Measurements from ENCODE around the gene H6PD.
A peak's percentile ranks its signal among the peaks of the same experiment; 100 is the strongest.

The H6PD gene

DNA sequence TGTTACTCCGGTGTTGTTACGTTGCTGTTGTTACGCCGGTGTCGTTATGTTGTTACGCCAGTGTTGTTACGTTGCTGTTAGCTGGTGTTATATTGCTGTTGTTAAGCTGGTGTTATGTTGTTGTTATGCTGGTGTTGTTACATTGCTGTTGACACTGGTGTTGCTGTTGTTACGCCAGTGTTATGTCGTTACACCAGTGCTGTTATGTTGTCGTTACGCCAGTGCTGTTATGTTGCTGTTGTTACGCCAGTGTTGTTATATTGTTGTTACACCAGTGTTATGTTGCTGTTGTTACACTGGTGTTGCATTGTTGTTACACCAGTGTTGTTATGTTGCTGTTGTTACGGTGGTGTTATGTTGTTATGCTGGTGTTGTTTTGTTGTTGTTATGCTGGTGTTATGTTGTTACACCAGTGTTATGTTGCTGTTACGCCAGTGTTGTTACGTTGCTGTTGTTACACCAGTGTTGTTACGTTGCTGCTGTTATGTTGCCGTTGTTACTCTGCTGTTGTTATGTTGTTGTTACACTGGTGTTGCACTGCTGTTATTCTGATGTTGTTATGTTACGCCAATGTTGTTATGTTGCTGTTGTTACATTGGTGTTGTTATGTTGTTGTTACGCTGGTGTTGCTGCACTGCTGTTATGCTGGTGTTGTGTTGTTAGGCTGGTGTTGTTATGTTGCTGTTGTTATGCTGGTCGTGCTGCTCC lies 25.6 kb downstream of the H6PD start:
- no peak for DNase-seq

GRCh38 chr1:9261496-9261895 lies 26.9 kb downstream of the H6PD start:
- no peak for DNase-seq

DNA sequence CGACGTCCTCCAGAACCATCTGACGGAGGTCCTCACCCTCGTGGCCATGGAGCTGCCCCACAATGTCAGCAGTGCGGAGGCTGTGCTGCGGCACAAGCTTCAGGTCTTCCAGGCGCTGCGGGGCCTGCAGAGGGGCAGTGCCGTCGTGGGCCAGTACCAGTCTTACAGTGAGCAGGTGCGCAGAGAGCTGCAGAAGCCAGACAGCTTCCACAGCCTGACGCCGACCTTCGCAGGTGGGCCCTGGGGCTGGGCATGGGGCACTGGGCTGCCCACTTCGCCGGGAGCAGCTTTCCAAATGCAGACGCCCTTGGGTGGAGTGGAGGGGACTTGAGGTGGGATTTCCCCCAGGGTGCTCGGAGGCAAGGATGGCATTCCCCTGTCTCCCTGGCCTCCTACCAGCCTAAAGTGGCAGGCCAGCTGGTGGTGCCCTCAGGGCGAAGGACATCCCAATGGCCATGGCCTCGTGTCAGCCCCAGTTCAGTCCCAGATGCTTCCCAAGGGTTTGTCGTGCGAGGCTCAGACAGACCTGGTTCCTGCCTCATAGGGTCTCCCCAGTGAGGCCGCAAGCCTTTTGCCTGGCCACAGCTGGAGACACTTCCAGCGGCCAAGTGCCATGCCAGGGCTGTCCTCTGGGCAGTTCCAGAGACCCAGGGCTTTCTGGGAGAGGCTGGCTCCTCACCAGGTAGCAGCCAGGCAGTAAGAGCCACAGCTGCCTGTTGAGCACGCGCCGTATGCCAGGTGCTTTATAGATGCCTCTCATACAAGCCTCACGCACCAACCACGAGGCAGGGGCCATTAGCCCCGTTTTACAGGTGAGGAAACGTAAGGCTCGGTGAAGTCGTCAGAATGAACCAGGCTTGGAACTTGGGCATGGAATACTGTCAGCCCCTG lies 27.8 kb downstream of the H6PD start:
- DNase-seq = no peak

DNA sequence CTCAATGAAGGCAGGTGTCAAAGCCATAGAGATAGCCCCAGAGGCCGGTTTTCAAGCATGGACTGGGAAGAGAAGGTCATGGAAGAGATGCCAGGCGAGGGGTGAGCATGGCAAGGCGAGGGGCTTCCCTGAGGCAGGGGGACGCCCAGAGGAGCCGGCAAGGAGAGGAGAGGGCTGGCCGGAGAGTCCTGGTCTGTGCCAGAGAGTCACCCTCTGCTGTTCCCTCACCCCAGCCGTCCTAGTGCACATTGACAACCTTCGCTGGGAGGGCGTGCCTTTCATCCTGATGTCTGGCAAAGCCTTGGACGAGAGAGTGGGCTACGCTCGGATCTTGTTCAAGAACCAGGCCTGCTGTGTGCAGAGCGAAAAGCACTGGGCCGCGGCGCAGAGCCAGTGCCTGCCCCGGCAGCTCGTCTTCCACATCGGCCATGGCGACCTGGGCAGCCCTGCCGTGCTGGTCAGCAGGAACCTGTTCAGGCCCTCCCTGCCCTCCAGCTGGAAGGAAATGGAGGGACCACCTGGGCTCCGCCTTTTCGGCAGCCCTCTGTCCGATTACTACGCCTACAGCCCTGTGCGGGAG lies 28.8 kb downstream of the H6PD start:
- no peak for DNase-seq

GRCh38 chr1:9263984-9264872 lies 29.7 kb downstream of the H6PD start:
- DNase-seq = no peak

DNA sequence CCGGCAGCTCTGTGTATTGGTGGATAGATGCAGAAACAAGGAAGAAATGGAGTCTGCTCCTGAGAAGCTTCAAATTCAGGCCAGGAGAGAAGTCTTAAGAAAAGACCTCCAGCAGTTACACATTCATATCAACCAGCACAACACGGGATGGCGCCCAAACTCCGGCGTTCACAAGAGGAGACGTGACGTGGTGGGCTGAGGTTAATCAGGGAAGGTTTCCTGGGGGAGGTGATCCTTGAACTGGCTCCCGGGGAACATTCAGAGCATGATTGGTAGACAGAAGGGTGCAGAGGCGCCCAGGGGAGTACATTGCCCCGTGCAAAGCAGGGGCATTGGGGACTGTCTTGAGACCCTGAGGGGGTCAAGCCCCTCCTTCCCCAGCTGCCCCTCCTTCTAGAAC lies 30.5 kb downstream of the H6PD start:
- DNase-seq = no peak

DNA sequence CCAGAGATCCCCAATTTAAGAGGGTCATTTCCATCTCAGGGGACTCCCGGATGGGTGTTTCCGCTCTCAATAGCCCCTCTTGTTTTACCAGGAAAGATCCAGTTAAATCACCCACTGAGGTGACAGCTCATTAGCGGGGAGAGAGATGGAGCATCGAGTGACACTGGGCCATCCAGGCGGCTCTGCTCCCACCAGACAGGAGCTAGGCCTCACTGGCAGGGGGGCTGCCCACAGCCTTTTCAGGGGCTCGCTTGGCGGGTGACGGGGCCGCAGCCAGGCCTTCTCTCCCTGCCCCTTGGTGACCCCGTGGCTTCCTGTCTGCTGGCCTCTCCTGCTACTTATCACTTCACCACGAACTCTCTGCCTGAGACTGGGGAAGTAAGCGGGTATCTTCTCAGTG lies 31.4 kb downstream of the H6PD start:
- no peak for DNase-seq

DNA sequence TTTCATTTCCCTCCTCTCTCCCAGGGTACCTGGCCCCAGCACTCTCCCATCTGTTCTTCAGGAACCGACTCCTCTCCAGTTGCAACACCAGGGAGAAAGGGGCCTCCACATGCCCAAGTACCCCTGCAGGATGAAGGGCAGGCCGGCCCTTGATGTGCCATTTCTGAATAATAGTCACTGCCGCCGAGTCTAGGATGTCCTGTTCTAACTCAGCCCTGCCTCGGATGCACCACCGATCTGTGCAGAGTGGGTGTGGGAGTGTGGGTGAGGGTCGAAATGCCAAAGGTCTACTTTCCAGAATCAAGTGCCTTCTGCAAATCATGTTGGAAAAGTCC lies 32.7 kb downstream of the H6PD start:
- DNase-seq = no peak

GRCh38 chr1:9267827-9268581 lies 33.4 kb downstream of the H6PD start:
- DNase-seq = no peak

GRCh38 chr1:9269078-9269501 lies 34.5 kb downstream of the H6PD start:
- no peak for DNase-seq

GRCh38 chr1:9269721-9270120 lies 35.1 kb downstream of the H6PD start:
- no peak for DNase-seq

GRCh38 chr1:9270290-9270883 lies 35.8 kb downstream of the H6PD start:
- DNase-seq = no peak

DNA sequence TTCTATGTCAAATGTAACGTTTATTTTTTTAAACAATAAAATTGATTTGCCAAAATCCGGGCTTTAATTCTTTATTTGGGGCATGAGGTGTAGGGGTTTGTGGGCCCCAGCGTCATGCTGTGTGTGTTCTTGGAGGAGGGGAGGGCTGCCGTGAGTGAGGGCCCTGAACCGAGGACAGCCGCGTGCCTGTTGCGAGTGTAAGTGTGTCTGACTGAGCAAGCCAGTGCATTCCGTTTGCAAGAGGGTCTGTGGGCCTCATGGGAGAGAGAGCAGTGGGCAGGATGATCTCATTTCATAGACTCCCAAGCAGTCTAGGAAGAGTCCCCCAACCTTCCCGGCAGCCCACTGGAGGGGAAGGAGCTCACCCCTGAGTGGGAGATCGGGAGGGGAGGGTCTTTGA lies 36.7 kb downstream of the H6PD start:
- no peak for DNase-seq

GRCh38 chr1:9271861-9272595 lies 37.5 kb downstream of the H6PD start:
- DNase-seq = no peak

DNA sequence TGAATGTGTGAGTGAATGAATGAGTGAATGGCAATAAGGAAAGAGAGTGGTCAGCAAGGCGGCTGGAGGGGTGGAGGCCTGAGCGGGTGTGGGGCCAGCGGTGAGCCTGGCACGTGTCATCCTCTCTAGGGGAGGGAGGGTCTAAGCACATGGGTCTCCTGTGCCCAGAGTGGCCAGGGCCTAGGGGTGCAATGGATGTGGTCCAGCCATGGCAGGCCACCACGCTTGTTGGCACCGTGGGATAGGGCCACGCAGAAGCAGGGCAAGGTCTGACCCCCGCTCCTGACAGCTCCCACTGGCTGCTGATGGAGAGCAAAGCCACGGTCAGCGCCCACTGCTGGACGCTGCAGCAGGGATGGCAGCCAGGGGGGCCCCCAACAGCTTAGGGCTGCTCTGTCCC lies 38.6 kb downstream of the H6PD start:
- DNase-seq = no peak

- no peak for DNase-seq
These were observed 40.6 kb downstream of the H6PD start for GRCh38 chr1:9275161-9275560.

GRCh38 chr1:9275567-9276034 lies 41.0 kb downstream of the H6PD start:
- DNase-seq = peak; percentile 61 to 64

GRCh38 chr1:9278116-9278515 lies 43.5 kb downstream of the H6PD start:
- DNase-seq = no peak

- no peak for DNase-seq
These were observed 44.1 kb downstream of the H6PD start for GRCh38 chr1:9278585-9279153.

DNA sequence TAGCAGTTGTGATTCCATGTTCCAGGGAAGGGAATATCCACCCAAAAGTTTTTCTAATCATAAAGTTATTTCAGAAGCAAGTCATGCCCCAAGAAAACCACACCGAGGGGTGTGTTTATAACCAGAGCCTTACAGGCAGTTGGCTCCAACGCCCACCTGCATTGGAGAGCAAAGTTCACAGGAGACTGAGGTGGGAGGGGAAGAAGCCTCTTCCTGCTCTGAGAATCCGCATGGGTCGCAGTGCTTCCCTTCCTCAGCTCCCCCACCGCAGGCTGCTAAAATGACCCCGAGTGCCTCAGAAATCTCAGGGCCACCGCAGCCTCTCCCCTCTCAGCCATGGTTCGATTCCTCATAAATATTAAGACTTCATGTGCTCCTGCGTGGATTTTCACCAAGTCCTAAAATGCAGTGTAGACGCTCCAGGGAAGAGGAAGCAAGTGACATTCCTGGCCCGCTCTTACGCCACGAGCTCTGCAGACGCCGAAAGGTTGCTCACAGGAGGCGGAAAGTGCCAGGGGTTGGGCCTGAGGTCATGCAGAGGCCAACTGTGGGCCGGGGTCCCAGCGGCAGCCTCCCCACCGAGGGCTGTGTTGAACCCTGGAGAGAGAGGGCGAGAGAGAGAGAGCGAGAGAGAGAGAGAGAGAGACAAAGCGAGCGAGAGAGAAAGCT lies 44.7 kb downstream of the H6PD start:
- no peak for DNase-seq
